ENCODE measurements around the gene ANXA11.

Gene ANXA11

DNA sequence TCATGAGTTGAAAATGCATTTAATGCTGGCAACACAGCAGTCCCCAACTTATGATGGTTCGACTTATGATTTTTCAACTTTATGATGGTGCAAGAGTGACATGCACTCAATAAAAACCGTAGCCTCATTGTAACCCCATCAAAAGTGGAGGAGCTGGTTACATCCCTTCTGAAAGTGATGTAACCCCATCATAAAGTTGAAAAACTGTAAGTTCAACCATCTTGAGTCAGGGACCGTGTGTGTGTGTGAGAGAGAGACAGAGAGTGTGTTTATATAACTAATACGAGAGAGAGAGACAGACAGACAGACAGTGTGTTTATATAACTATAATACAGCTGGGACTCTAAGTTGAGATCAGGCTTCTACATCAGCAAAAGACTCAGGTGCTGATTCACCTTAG, 21.0 kb downstream of the ANXA11 start:
- H3K4me1 ChIP-seq (ENCODE audit: control insufficient read depth, insufficient read depth, low read length) = no peaks in the 10 kb centered on the region
- H3K4me3 ChIP-seq (ENCODE audit: low read depth, low read length) = no peak overlapping the region
- H3K36me3 ChIP-seq (ENCODE audit: control insufficient read depth, insufficient read depth, low read length) = no peaks in the 10 kb centered on the region
- no peaks in the 10 kb centered on the region for H3K9me3 ChIP-seq (ENCODE audit: control insufficient read depth, insufficient read depth, low read length)
- no peak overlapping the region for H3K9ac ChIP-seq (ENCODE audit: low read depth, low read length)
- no peaks in the 10 kb centered on the region for H3K27me3 ChIP-seq (ENCODE audit: control insufficient read depth, insufficient read depth, low read length)

DNA sequence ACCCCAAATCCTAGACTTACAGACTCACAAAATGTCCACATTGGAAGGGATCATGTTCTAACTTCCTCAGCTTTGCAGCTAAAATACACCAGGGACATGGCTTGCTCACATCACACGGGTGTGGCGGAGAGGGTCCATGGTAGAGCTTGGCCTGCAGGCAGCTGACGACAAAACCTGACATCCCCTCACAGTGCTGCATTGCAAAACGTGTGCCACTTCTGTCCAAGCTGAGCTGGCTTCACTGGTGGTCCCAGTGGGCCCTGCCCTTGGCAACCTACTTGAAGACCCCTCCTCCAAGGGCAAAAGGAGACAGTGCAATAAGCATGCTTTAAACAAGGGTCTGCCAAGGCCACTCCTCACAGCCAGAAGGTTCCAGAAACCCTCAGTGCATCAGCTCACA, 21.9 kb downstream of the ANXA11 start:
- no peaks in the 10 kb centered on the region for H3K9me3 ChIP-seq (ENCODE audit: control insufficient read depth, insufficient read depth, low read length)
- H3K27me3 ChIP-seq (ENCODE audit: control insufficient read depth, insufficient read depth, low read length) = no peaks in the 10 kb centered on the region
- no peak overlapping the region for H3K9ac ChIP-seq (ENCODE audit: low read depth, low read length)
- H3K36me3 ChIP-seq (ENCODE audit: control insufficient read depth, insufficient read depth, low read length) = no peaks in the 10 kb centered on the region
- H3K4me1 ChIP-seq (ENCODE audit: control insufficient read depth, insufficient read depth, low read length) = no peaks in the 10 kb centered on the region
- H3K4me3 ChIP-seq (ENCODE audit: low read depth, low read length) = no peak overlapping the region

DNA sequence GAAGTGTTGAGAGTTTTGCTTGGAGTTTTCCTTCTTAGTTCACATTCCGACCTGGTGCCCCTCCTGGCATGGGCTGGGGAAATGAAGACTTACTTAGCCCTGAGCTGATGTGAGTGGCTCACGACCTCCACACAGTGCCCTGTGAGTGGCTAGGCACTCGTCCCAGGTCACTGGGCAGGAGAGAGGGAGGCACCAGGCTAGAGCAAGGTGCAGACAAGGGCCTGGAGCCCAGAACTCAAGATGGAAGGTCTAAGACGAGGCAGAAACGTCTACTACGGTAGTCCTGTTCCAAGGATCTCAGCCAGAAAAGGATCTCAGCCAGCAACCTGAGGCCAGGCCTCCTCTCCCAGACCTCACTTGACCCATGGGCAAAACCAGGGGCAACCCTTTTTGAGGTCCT, 22.4 kb downstream of the ANXA11 start:
- H3K9ac ChIP-seq (ENCODE audit: low read depth, low read length) = no peak overlapping the region
- H3K27me3 ChIP-seq (ENCODE audit: control insufficient read depth, insufficient read depth, low read length) = no peaks in the 10 kb centered on the region
- H3K9me3 ChIP-seq (ENCODE audit: control insufficient read depth, insufficient read depth, low read length) = no peaks in the 10 kb centered on the region
- no peak overlapping the region for H3K4me3 ChIP-seq (ENCODE audit: low read depth, low read length)
- H3K36me3 ChIP-seq (ENCODE audit: control insufficient read depth, insufficient read depth, low read length) = no peaks in the 10 kb centered on the region
- no peaks in the 10 kb centered on the region for H3K4me1 ChIP-seq (ENCODE audit: control insufficient read depth, insufficient read depth, low read length)

DNA sequence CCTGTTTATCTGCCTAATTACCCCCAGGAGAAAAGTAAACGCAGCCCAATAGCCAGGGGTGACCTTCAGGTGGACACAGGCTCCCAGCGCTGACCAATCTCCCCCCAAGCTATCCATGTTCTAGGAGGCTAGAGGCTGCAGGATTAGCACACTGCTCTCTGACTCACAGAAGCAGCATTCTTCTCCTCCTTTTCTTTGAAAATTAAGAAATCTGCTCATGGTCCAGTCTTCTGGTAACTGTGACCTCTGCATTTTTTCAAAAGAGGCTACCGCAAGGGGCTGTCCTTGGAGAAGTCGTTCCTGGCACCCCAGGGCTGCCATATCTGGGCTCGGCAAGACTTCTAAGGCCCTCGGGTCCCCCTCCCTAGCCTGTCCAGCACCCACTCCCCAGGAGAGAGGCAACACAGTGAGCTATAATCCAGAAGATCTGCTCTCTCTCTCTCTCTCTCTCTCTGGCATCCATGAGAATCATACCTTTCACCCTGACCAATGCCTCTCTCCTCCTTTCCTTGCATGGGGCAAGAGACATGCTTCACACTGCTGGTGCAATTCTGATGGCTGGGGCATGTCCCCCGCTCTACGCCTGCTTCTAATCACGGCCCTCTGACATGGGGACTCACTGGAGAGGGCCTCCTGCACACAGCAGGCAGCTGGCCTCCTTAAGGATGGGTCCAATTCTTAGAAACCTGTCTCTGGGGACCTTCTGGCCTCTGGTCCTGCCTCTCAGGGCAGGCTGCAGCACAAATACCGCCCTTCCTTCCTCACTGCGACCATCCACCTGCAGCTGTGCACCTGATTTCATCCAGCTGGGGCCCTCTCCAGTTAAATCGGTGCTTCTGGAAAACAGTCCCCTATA, 27.3 kb downstream of the ANXA11 start:
- no peak overlapping the region for H3K4me3 ChIP-seq (ENCODE audit: low read depth, low read length)

DNA sequence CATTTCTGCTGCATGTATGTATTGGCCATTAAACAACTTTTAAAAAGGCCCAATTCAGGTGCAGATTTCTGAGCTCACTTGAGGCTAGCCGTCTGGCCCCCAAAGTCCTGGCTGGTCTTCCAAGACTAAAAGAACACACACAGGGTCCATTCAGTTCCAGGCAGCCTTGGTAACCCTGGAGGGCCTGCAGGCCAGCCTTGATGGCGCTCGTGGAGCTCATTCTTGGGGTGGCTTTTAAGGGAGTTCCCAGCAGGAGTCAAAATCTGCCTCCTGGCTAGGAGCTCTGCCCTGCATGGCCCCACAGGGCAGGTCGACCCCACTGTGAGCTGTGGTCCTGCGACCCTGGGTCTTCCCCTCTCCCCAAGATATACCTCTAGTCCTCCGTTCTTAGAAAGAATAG, 28.8 kb downstream of the ANXA11 start:
- H3K9me3 ChIP-seq (ENCODE audit: control insufficient read depth, insufficient read depth, low read length) = no peaks in the 10 kb centered on the region
- peaks cover 6% of the 10 kb centered on the region for H3K4me1 ChIP-seq (ENCODE audit: control insufficient read depth, insufficient read depth, low read length)
- no peaks in the 10 kb centered on the region for H3K36me3 ChIP-seq (ENCODE audit: control insufficient read depth, insufficient read depth, low read length)
- no peaks in the 10 kb centered on the region for H3K27me3 ChIP-seq (ENCODE audit: control insufficient read depth, insufficient read depth, low read length)
- H3K9ac ChIP-seq (ENCODE audit: low read depth, low read length) = no peak overlapping the region
- H3K4me3 ChIP-seq (ENCODE audit: low read depth, low read length) = no peak overlapping the region

More for the DNA sequence above, 27.3 kb downstream of the ANXA11 start:
- Histone ChIP-seq H3K27me3 (ENCODE audit: control insufficient read depth, insufficient read depth, low read length) (no peaks in the 10 kb centered on the region), H3K9ac (ENCODE audit: low read depth, low read length) (peak overlapping the region; percentile 54), H3K4me1 (ENCODE audit: control insufficient read depth, insufficient read depth, low read length) (no peaks in the 10 kb centered on the region), H3K36me3 (ENCODE audit: control insufficient read depth, insufficient read depth, low read length) (no peaks in the 10 kb centered on the region), H3K9me3 (ENCODE audit: control insufficient read depth, insufficient read depth, low read length) (no peaks in the 10 kb centered on the region)

DNA sequence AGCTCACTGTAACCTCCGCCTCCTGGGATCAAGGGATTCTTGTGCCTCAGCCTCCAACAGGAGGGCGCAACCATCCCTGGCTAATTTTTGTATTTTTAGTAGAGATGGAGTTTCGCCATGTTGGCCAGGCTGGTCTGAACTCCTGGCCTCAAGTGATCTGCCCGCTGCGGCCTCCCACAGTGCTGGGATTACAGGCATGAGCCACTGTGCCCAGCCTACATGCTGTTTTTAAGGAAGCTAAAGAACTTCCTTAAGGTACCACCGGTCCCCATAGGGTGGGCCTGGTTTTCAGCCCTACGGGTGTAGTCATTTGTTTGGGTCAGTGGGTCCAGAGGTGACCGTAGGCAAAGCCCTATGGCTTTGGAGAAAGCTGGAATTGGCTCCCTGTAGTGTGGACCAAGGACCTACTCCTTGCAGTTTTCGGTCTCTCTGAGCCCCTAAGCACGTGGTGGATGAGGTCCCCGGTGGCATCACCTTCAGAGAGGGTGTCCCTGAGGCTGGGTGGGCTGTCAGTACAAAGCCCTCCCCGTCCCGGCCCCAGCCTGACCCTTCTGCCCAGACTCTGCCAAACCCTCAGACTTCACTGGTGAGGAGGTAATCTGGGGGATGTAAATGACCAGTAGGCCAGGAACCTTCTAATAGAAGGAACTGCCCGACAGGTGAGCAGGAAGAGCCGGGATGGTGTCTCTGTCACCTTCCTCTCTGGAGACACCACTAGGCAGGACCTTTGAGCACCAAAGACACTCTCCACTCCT, 30.5 kb downstream of the ANXA11 start:
- H3K9me3 ChIP-seq (ENCODE audit: control insufficient read depth, insufficient read depth, low read length) = no peaks in the 10 kb centered on the region
- no peak overlapping the region for H3K4me3 ChIP-seq (ENCODE audit: low read depth, low read length)
- no peaks in the 10 kb centered on the region for H3K27me3 ChIP-seq (ENCODE audit: control insufficient read depth, insufficient read depth, low read length)
- no peaks in the 10 kb centered on the region for H3K36me3 ChIP-seq (ENCODE audit: control insufficient read depth, insufficient read depth, low read length)
- no peak overlapping the region for H3K9ac ChIP-seq (ENCODE audit: low read depth, low read length)
- peaks cover 11% of the 10 kb centered on the region for H3K4me1 ChIP-seq (ENCODE audit: control insufficient read depth, insufficient read depth, low read length)

DNA sequence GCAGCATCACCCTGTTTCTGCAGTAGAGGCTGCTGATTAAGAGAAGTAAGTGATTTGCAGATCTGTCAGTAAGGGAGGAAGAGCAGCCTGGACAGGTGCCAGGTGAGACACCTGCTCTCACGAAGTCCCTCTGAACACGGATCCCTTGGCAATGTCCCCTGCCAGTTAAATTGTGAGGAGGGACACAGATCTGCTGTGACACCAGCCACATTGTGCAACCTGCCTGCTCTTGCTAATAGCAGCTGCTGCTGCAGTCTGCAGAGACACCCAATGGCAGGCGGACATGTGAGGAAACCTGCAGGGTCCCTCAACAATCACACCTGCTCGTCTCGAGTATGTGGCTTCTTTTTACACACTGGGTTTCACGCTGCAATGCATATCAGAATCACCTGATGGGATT, 31.9 kb downstream of the ANXA11 start:
- no peak overlapping the region for H3K9ac ChIP-seq (ENCODE audit: low read depth, low read length)
- peaks cover 11% of the 10 kb centered on the region for H3K4me1 ChIP-seq (ENCODE audit: control insufficient read depth, insufficient read depth, low read length)
- no peaks in the 10 kb centered on the region for H3K9me3 ChIP-seq (ENCODE audit: control insufficient read depth, insufficient read depth, low read length)
- H3K4me3 ChIP-seq (ENCODE audit: low read depth, low read length) = no peak overlapping the region
- no peaks in the 10 kb centered on the region for H3K27me3 ChIP-seq (ENCODE audit: control insufficient read depth, insufficient read depth, low read length)
- no peaks in the 10 kb centered on the region for H3K36me3 ChIP-seq (ENCODE audit: control insufficient read depth, insufficient read depth, low read length)

DNA sequence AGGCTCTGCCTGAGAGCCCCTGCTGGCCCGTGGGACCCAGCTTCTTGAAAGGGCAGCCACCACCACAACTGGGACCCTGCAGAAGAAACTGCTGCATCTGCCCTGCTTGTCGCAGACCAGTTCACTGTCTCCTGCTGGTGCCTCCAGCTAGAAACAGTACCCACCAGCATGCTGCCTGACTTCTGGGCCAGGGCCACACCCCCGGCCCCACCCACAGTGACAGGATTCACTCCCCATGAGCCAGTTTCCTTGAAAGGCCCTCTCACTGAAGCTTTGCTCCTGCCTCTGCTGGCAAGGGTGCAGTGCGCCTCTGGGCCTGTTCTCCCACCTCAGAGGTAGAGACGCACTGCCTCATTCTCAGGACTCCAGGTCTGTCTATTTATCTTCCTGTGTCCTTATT, 32.4 kb downstream of the ANXA11 start:
- Histone ChIP-seq H3K27me3 (ENCODE audit: control insufficient read depth, insufficient read depth, low read length) (no peaks in the 10 kb centered on the region), H3K9ac (ENCODE audit: low read depth, low read length) (no peak overlapping the region), H3K9me3 (ENCODE audit: control insufficient read depth, insufficient read depth, low read length) (no peaks in the 10 kb centered on the region), H3K4me1 (ENCODE audit: control insufficient read depth, insufficient read depth, low read length) (peaks cover 11% of the 10 kb centered on the region), H3K4me3 (ENCODE audit: low read depth, low read length) (no peak overlapping the region), H3K36me3 (ENCODE audit: control insufficient read depth, insufficient read depth, low read length) (no peaks in the 10 kb centered on the region)

DNA sequence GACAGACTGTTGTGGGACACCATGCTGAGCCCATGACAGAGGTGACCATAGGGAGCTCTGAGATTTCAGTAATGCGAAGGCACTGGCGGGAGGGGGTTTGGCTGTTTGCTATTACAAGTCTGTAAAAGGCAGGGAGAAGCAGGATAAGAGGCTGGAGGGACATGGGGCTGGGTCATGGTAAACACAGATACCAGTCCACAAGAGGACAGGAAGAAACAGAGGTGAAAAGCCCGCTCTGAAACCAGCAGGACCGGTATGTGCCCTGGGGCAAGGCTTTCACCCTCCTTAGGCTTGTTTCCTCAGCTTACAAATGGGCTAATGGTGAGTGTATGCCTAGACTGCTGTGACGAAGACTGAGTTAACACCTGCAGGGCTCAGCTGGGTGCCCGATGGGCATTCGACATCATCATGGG, 34.1 kb downstream of the ANXA11 start:
- H3K4me1 ChIP-seq (ENCODE audit: control insufficient read depth, insufficient read depth, low read length) = peaks cover 11% of the 10 kb centered on the region

DNA sequence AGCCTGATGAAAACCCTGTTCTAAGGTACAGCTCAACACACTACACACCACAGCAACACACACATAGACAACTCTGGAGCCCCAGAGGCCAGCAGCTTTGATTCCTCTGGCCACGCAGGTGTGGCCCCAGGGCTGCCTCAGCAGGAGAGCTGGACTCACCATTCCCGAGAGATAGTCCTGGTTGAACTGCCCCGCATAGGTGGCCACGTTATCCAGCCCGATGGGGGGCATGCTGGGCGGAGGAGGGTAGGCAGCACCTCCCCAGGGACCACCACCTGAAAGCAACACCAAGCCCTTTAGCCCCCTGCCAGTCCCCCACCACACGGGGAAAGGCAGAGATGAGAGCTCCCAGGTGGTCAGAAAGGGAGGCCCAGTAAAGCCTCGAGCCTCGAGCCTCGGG, 34.7 kb downstream of the ANXA11 start:
- H3K27me3 ChIP-seq (ENCODE audit: control insufficient read depth, insufficient read depth, low read length) = no peaks in the 10 kb centered on the region
- H3K4me3 ChIP-seq (ENCODE audit: low read depth, low read length) = no peak overlapping the region
- H3K9ac ChIP-seq (ENCODE audit: low read depth, low read length) = no peak overlapping the region
- no peaks in the 10 kb centered on the region for H3K36me3 ChIP-seq (ENCODE audit: control insufficient read depth, insufficient read depth, low read length)
- H3K4me1 ChIP-seq (ENCODE audit: control insufficient read depth, insufficient read depth, low read length) = peaks cover 11% of the 10 kb centered on the region
- H3K9me3 ChIP-seq (ENCODE audit: control insufficient read depth, insufficient read depth, low read length) = no peaks in the 10 kb centered on the region

More for the DNA sequence above, 34.1 kb downstream of the ANXA11 start:
- H3K9ac ChIP-seq (ENCODE audit: low read depth, low read length) = no peak overlapping the region
- no peaks in the 10 kb centered on the region for H3K36me3 ChIP-seq (ENCODE audit: control insufficient read depth, insufficient read depth, low read length)
- no peak overlapping the region for H3K4me3 ChIP-seq (ENCODE audit: low read depth, low read length)
- H3K9me3 ChIP-seq (ENCODE audit: control insufficient read depth, insufficient read depth, low read length) = no peaks in the 10 kb centered on the region
- H3K27me3 ChIP-seq (ENCODE audit: control insufficient read depth, insufficient read depth, low read length) = no peaks in the 10 kb centered on the region

DNA sequence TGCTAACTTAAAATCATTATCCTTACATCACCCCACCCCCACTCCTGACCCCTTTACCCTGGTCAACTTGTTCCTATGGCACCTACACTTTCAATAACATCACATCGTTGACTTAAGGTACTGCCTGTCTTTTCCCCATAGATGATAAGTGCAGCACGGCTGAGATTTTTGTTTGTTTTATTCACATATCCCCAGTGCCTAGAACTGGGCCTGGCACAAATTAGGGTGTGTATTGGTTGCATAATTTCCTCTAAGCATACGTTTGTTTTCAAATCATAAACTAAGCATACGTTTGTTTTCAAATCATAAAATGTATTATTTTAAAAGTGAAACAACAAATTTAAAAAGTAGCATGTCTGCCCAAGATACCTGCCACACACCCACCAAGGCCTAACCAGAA, 35.3 kb downstream of the ANXA11 start:
- no peak overlapping the region for H3K4me3 ChIP-seq (ENCODE audit: low read depth, low read length)
- no peak overlapping the region for H3K9ac ChIP-seq (ENCODE audit: low read depth, low read length)
- no peaks in the 10 kb centered on the region for H3K27me3 ChIP-seq (ENCODE audit: control insufficient read depth, insufficient read depth, low read length)
- no peaks in the 10 kb centered on the region for H3K9me3 ChIP-seq (ENCODE audit: control insufficient read depth, insufficient read depth, low read length)
- H3K36me3 ChIP-seq (ENCODE audit: control insufficient read depth, insufficient read depth, low read length) = no peaks in the 10 kb centered on the region
- peaks cover 11% of the 10 kb centered on the region for H3K4me1 ChIP-seq (ENCODE audit: control insufficient read depth, insufficient read depth, low read length)
